ENCODE data around the gene PRKAG2.

DNA sequence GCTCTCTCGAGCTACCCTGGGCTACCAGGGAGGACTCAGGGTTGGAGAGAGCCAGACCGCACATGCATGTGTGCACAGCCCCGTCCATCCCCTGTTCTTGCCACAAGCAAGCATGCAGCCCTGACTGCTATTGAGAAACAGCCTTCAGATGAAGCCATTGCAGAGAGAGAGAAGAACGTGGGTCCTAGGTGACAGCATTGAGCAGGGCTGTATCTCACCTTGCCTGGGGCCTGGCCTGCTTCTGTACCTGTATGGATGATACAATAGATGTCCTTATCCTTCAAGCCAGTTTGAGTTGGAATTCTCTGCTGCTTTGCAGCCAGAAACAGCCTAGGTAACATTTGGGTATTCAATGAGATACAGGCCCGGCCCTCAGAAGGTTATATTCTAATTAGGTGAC, 229.9 kb downstream of the PRKAG2 start:
- TF ChIP-seq, protein P1, sequence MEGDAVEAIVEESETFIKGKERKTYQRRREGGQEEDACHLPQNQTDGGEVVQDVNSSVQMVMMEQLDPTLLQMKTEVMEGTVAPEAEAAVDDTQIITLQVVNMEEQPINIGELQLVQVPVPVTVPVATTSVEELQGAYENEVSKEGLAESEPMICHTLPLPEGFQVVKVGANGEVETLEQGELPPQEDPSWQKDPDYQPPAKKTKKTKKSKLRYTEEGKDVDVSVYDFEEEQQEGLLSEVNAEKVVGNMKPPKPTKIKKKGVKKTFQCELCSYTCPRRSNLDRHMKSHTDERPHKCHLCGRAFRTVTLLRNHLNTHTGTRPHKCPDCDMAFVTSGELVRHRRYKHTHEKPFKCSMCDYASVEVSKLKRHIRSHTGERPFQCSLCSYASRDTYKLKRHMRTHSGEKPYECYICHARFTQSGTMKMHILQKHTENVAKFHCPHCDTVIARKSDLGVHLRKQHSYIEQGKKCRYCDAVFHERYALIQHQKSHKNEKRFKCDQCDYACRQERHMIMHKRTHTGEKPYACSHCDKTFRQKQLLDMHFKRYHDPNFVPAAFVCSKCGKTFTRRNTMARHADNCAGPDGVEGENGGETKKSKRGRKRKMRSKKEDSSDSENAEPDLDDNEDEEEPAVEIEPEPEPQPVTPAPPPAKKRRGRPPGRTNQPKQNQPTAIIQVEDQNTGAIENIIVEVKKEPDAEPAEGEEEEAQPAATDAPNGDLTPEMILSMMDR (conservative IDR thresholded peaks at IDR 0.05; ENCODE audit: low read length): no peak
- no peak for TF ChIP-seq EZH2phosphoT487 (IDR thresholded peaks at IDR 0.05; ENCODE audit: borderline replicate concordance)
